ENCODE measurements around the gene ALPK3. TPM values are rescaled to one million over a fixed set of nuclear protein-coding genes. Genes with fewer than 3 reads are reported as not detected.
"Not testable (repeated sequence)": the region's sequence is repeated elsewhere in the genome, so short reads cannot be mapped to it uniquely, and the experiment has no call there.

Gene ALPK3
- total RNA-seq, 1 donor from 2014 or later = 5.4 TPM

- Mint-ChIP-seq H3K36me3 (no peaks in the 10 kb centered on the region), H3K27ac (no peak overlapping the region), H3K9me3 (peaks cover 3% of the 10 kb centered on the region), H3K27me3 (ENCODE audit: insufficient read depth, low read depth) (peaks cover 6% of the 10 kb centered on the region), H3K4me3 (no peak overlapping the region), H3K4me1 (no peaks in the 10 kb centered on the region)
- no peaks in the 10 kb centered on the region for H3K36me3 ChIP-seq
- H3K4me1 ChIP-seq = no peaks in the 10 kb centered on the region
- H2AFZ ChIP-seq (replicated peaks) = no peak overlapping the region
- no peak overlapping the region for H3K4me3 ChIP-seq
- DNase-seq (ENCODE audit: low spot score) = no peak
- TF ChIP-seq EZH2phosphoT487 (IDR thresholded peaks at IDR 0.05) = no peak
- TF ChIP-seq EZH2 (IDR thresholded peaks at IDR 0.05) = no peak
- no peaks in the 10 kb centered on the region for H3K79me2 ChIP-seq (ENCODE audit: low read depth)
- H3K27ac ChIP-seq = no peak overlapping the region
- H3K9ac ChIP-seq = no peak overlapping the region
- no peaks in the 10 kb centered on the region for H3K27me3 ChIP-seq
- H3K9me3 ChIP-seq (ENCODE audit: low read depth) = no peaks in the 10 kb centered on the region
- H4K20me1 ChIP-seq (ENCODE audit: low read depth) = no peaks in the 10 kb centered on the region
- H3F3A ChIP-seq (ENCODE audit: low read depth) = no peaks in the 10 kb centered on the region
- H3K4me2 ChIP-seq = no peak overlapping the region
Observed at GRCh38 chr15:84840741-84841429, 23.7 kb downstream of the ALPK3 start.

GRCh38 chr15:84842781-84843180, 25.6 kb downstream of the ALPK3 start:
- H3K4me3 ChIP-seq = no peak overlapping the region
- no peaks in the 10 kb centered on the region for H3K79me2 ChIP-seq (ENCODE audit: low read depth)
- H3K4me1 ChIP-seq = no peaks in the 10 kb centered on the region
- no peaks in the 10 kb centered on the region for H3K4me1 Mint-ChIP-seq
- no peaks in the 10 kb centered on the region for H3F3A ChIP-seq (ENCODE audit: low read depth)
- H3K27ac ChIP-seq = no peak overlapping the region
- H3K27ac Mint-ChIP-seq = no peak overlapping the region
- no peak for DNase-seq (ENCODE audit: low spot score)
- H2AFZ ChIP-seq (replicated peaks) = no peak overlapping the region
- H3K4me2 ChIP-seq = no peak overlapping the region
- no peak overlapping the region for H3K4me3 Mint-ChIP-seq
- no peaks in the 10 kb centered on the region for H3K27me3 ChIP-seq
- no peak for TF ChIP-seq CTCF (IDR thresholded peaks at IDR 0.05)
- no peak for TF ChIP-seq EZH2phosphoT487 (IDR thresholded peaks at IDR 0.05)
- no peak for TF ChIP-seq EZH2 (IDR thresholded peaks at IDR 0.05)
- H3K36me3 Mint-ChIP-seq = no peaks in the 10 kb centered on the region
- no peaks in the 10 kb centered on the region for H4K20me1 ChIP-seq (ENCODE audit: low read depth)
- H3K9me3 Mint-ChIP-seq = peaks cover 16% of the 10 kb centered on the region
- H3K9me3 ChIP-seq (ENCODE audit: low read depth) = no peaks in the 10 kb centered on the region
- H3K36me3 ChIP-seq = no peaks in the 10 kb centered on the region
- H3K27me3 Mint-ChIP-seq (ENCODE audit: insufficient read depth, low read depth) = peaks cover 5% of the 10 kb centered on the region
- no peak overlapping the region for H3K9ac ChIP-seq

GRCh38 chr15:84844964-84845363, 27.8 kb downstream of the ALPK3 start:
- Histone ChIP-seq H3K9me3 (ENCODE audit: low read depth) (no peaks in the 10 kb centered on the region), H4K20me1 (ENCODE audit: low read depth) (no peaks in the 10 kb centered on the region), H3K27ac (no peak overlapping the region), H3F3A (ENCODE audit: low read depth) (no peaks in the 10 kb centered on the region), H3K79me2 (ENCODE audit: low read depth) (no peaks in the 10 kb centered on the region), H3K9ac (no peak overlapping the region), H3K4me2 (no peak overlapping the region), H3K4me1 (no peaks in the 10 kb centered on the region), H3K27me3 (no peaks in the 10 kb centered on the region), H3K4me3 (no peak overlapping the region), H2AFZ (replicated peaks) (no peak overlapping the region), H3K36me3 (no peaks in the 10 kb centered on the region)
- no peak for TF ChIP-seq EZH2 (IDR thresholded peaks at IDR 0.05)
- no peak for TF ChIP-seq EZH2phosphoT487 (IDR thresholded peaks at IDR 0.05)
- no peak for TF ChIP-seq CTCF (IDR thresholded peaks at IDR 0.05)
- Mint-ChIP-seq H3K4me1 (no peaks in the 10 kb centered on the region), H3K36me3 (no peaks in the 10 kb centered on the region), H3K9me3 (peaks cover 18% of the 10 kb centered on the region), H3K27ac (no peak overlapping the region), H3K4me3 (no peak overlapping the region), H3K27me3 (ENCODE audit: insufficient read depth, low read depth) (peaks cover 5% of the 10 kb centered on the region)
- DNase-seq (ENCODE audit: low spot score) = no peak

- H3K4me2 ChIP-seq; H3K4me1 Mint-ChIP-seq; H3K9me3 ChIP-seq (ENCODE audit: low read depth); H3K4me3 Mint-ChIP-seq; H3F3A ChIP-seq (ENCODE audit: low read depth); H3K36me3 ChIP-seq; H3K4me3 ChIP-seq; H3K27me3 Mint-ChIP-seq (ENCODE audit: insufficient read depth, low read depth); H3K27me3 ChIP-seq; H3K27ac ChIP-seq; H3K4me1 ChIP-seq; H3K9ac ChIP-seq; H2AFZ ChIP-seq (replicated peaks); H4K20me1 ChIP-seq (ENCODE audit: low read depth); H3K27ac Mint-ChIP-seq; H3K36me3 Mint-ChIP-seq; H3K79me2 ChIP-seq (ENCODE audit: low read depth): not testable (repeated sequence)
- DNase-seq (ENCODE audit: low spot score) = peak; percentile 56
- H3K9me3 Mint-ChIP-seq = peaks cover 18% of the 10 kb centered on the region
- TF ChIP-seq CTCF (IDR thresholded peaks at IDR 0.05) = peak; percentile 73
Observed at GRCh38 chr15:84845631-84846030, 28.5 kb downstream of the ALPK3 start.

Data from neural progenitor cell (in vitro differentiated cells).